ENCODE measurements around the gene CAMSAP2.

The CAMSAP2 gene

DNA sequence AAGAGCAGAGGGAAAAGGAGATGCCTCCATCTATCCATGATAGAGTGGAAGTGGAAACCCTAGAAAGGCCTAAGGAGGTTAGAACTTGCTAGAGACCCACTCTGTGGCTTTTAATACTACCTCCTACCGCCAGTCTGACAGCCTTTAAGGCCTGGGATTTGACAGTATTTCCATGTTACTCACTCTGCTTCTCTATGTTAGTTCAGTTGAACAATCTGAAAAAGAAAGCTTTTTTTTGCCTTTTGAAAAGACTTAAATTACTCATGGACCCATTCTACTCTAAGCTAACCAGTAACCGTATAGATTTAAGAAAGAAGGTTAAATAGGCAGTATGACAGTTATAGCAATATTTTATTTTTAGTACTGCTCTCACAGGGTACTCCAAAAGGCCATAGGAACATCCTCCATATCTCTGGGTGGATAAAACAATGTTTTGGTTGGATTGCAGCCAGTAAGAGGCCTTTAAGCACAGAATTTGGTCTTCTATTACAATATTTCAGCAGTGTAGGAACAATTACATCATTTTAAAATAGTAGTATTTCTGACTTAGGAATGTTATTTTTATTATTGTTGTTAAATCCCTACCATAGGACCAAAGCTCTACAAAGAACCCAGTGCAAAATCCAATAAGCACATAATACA is 118.1 kb downstream of the CAMSAP2 start:
- no peak for DNase-seq

- DNase-seq, result no peak
These were observed 119.1 kb downstream of the CAMSAP2 start for GRCh38 chr1:200857804-200858203.

GRCh38 chr1:200861937-200862647 is 123.4 kb downstream of the CAMSAP2 start:
- DNase-seq, result peak in 1 of 2 donors; percentile 58

DNA sequence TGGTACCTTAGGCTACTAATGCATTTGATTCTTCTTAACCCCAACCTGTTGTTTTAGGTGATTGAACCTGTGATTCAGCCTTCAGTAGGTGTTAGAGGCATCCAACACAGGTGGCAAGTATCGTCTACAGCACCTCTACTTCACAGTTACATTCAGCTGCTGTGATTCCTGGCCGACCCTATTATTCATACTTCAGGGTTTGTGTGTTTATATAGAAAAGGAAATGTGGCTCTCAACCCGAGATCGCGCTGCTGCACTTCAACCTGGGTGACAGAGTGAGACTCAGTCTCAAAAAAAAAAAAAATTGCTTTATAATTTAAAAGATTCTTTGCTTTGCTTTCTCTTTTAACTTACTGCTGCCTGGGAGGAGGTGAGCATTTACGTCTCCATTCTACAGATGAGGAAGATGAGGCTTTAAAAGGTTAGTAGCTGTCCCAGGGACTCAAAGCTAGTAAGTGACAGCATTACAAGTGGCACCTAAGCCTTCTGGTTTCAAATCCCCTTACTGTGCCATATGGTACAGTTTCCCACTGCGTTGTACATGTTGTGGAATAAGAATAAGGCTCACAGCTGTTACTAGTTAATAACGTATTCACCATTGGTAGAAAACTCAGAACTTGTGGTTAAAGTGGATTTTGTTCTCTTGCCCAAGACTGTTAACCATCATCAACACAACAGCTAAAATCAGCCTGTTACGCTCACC is 124.2 kb downstream of the CAMSAP2 start:
- no peak for DNase-seq

- no peak for DNase-seq
These were observed 127.4 kb downstream of the CAMSAP2 start for GRCh38 chr1:200866116-200866515.

- no peak for DNase-seq
These were observed 127.8 kb downstream of the CAMSAP2 start for GRCh38 chr1:200866521-200866920.

DNA sequence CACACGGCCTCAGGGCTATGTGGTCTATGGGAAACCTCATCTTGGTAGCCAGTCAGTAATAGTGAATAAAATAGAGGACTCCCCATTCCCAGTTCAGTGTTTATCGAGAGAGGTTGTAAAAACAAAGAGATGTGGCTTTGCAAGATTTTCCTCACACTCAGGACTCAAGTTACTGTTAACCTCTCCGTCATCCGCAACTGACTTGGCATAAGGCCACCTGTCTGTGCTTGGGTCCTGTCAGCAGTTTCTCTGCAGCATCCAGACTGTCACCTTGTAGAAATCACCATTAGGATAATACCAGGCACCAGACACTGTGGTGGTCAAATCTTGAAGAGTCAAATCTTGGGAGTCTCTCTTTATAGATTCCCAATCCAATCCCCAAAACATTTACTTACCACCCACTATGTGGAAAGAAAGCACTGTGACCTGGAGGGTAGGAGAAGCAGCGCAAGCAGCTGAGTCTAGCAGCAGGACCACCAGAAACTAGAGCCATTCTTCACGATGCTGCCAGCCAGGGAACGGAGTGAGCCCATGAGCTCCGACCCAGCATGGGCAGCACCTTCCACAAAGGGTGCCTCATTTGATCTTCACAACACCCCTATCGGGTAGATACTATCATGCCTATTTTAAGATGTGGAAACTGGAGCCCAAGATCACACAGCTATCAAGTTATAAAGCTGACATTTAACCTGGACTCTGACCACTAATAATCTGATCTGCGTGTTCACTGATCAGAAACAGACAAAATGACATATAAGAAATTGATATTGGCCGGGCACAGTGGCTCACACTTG is 128.5 kb downstream of the CAMSAP2 start:
- DNase-seq, result no peak

- no peak for DNase-seq
These were observed 130.7 kb downstream of the CAMSAP2 start for GRCh38 chr1:200869376-200869752.

GRCh38 chr1:200869753-200870391 is 131.2 kb downstream of the CAMSAP2 start:
- DNase-seq, result peak in 1 of 2 donors; percentile 54

- no peak for DNase-seq
These were observed 133.9 kb downstream of the CAMSAP2 start, which contains the start of gene GPR25 for GRCh38 chr1:200872446-200873115. Gene GPR25 (plus strand): TSS chr1:200872981. CDS start chr1:200873038, 57 bp downstream.

DNA sequence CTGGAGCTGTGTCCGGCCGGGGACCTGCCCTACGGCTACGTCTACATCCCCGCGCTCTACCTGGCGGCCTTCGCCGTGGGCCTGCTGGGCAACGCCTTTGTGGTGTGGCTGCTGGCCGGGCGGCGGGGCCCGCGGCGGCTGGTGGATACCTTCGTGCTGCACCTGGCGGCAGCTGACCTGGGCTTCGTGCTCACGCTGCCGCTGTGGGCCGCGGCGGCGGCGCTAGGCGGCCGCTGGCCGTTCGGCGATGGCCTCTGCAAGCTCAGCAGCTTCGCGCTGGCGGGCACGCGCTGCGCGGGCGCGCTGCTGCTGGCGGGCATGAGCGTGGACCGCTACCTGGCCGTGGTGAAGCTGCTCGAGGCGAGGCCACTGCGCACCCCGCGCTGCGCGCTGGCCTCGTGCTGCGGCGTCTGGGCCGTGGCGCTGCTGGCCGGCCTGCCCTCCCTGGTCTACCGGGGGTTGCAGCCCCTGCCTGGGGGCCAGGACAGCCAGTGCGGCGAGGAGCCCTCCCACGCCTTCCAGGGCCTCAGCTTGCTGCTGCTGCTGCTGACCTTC is 134.5 kb downstream of the CAMSAP2 start:
- DNase-seq, result no peak

GRCh38 chr1:200873671-200874397 is 135.1 kb downstream of the CAMSAP2 start:
- no peak for DNase-seq

DNA sequence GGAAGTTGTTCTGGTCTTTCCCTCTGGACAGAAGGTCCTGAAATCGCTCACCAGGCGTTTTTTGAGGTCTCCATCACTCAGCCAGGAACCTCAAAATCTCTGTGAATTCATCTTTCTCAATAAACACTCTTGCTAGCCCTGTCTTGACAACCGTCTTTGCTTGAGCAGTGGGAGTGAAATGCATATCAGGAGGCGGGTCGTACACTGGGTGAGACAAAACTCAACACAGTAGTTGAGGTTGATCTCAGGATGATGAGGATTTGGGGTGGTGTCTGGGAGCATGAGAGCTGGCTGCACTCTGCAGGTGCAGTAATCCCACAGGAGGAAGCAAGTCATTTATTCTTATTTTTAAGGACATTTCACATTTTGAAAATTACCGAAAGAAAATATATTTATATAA is 136.0 kb downstream of the CAMSAP2 start:
- no peak for DNase-seq

DNA sequence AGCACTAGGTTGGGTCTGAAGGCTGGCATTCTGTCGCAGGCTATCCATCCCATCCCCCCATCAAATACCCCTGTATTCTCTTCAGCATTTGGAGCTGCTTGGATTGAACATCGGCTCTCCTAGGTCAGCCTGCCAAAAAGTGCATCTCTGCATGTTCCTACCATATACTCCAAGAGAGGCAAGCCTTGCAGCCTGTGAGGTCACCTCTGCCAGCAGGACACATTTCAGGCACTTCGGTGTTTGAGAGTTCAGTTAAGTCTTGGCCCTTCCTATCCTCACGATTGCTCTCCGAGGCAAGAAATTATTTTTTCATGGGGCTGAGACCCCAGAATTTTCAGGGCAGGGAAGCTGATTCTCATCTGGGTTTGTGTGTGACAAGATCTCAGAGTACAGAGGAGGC is 136.7 kb downstream of the CAMSAP2 start:
- DNase-seq, result no peak

- DNase-seq, result no peak
These were observed 138.3 kb downstream of the CAMSAP2 start for GRCh38 chr1:200877010-200877409.

DNA sequence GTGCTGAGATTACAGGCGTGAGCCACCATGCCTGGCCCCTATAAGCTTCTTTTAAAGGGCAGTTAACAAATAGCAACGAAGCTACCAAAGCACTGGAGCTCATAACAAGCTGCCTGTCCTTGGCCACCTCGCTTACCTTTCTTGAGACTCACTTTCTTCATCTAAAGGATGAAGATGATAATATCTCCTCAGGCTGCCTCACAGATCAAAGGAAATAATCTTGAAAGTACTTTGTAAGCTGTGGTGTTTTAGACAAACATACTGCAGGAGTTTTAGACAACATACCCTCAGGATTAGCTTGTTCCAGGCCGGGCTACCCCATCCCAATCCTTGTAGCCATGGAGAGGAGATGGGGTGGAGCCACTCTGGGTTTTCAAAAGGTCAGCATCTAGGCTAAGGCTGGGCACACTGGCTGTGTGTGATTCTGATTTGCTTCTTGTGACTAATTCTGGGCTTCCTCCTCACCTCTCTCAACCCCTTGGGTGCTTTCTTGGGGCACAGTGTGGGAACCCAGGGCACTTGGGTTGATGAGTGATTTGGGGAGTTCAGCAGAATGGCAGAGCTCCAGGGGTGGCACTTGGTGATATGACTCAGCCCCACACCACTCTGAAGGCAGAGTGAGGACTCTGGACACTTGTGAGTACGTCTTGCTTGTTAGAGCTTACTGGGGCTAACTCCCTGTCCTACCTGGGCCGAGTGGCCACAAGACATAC is 139.3 kb downstream of the CAMSAP2 start:
- DNase-seq, result no peak

GRCh38 chr1:200880212-200880611 is 141.5 kb downstream of the CAMSAP2 start:
- no peak for DNase-seq

DNA sequence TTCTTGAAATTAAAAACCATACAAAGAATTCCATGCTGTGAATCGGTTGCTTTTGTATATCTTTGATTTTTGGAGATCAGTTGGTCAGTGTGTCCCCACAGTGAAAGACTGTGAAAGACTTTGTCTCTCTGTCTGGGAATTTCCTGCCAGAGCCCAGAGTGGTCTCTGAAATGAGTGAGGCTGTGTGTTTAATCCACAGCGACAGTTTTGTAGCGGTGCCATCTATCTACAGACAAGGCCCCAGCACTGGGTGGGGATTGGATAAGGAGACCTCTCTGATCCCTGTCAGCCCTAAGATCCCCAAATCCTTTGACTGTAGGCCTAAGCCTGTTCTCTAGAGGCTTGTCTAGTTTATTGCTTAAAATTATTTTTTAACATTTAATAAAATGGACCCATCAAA is 144.4 kb downstream of the CAMSAP2 start:
- no peak for DNase-seq

GRCh38 chr1:200885623-200886402 is 147.1 kb downstream of the CAMSAP2 start:
- no peak for DNase-seq

Data from CD4-positive, alpha-beta T cell treated with Interferon alpha-2 for 1 hour (primary cell).